Uterus (tissue), 4 donors: Measurements from ENCODE around the gene CDK4. TPM values are rescaled to one million over a fixed set of nuclear protein-coding genes. Genes with fewer than 3 reads are reported as not detected.

Experiments
- DNase-seq, 2 donors: peaks; one replicate each; pipeline ENCODE4 v3.0.0-alpha.2; 2019 to 2020
- H3K27ac ChIP-seq, 2 donors: fragments of 200-600 bp; sonication (generic); 1 replicate in 1 of 2; 2 replicates in 1 of 2; pipeline ENCODE4 v1.5.1; 2016 to 2018
- H3K27me3 ChIP-seq, 2 donors: fragments of 200-600 bp; sonication (generic); one replicate each; pipeline ENCODE4 v1.5.1; 2018 to 2019; ENCODE audit warnings: control low read depth in 1 of 2
- H3K36me3 ChIP-seq, 2 donors: fragments of 200-600 bp; sonication (generic); one replicate each; pipeline ENCODE4 v1.5.1; 2019; ENCODE audit warnings: control low read depth in 1 of 2
- H3K4me1 ChIP-seq, 2 donors: fragments of 200-600 bp; sonication (generic); one replicate each; pipeline ENCODE4 v1.5.1; 2018 to 2019; ENCODE audit warnings: control low read depth in 1 of 2
- H3K4me3 ChIP-seq, 2 donors: fragments of 200-600 bp; sonication (generic); 1 replicate in 1 of 2; 2 replicates in 1 of 2; pipeline ENCODE4 v1.5.1; 2018 to 2019; ENCODE audit warnings: mild to moderate bottlenecking in 1 of 2
- H3K9me3 ChIP-seq, 2 donors: fragments of 200-600 bp; sonication (generic); one replicate each; pipeline ENCODE4 v1.5.1; 2019; ENCODE audit warnings: control low read depth in 1 of 2
- CTCF ChIP-seq, 4 experiments: fragments of 200-600 bp in 2 of 4; fragments of 450-650 bp in 2 of 4; sonication (generic) in 2 of 4; IDR thresholded peaks; one replicate each; pipeline ENCODE4 v1.5.1; 2016 to 2019; ENCODE audit warnings: antibody characterized with exemption in 4 of 4, mild to moderate bottlenecking in 2 of 4, moderate library complexity in 1 of 4
- POLR2A ChIP-seq, 2 donors: fragments of 450-650 bp; IDR thresholded peaks; one replicate each; pipeline ENCODE4 v1.6.1; 2016; ENCODE audit warnings: antibody characterized with exemption in 2 of 2, mild to moderate bottlenecking in 1 of 2, moderate library complexity in 1 of 2
- intact Hi-C: fragments of 100-400 bp; cut with DNase I; formaldehyde crosslinking; loops from one replicate; pipeline ENCODE4 v1.15.1; 2023; ENCODE audit warnings: low total_unique reads
- total RNA-seq, 4 donors: library from RNA; depleted of rRNA in 3 of 4; stranded (reverse); fragments of >200 nt in 3 of 4; gene quantifications; one replicate each; pipeline versions ENCODE4 v1.1.0 to v1.2.4, GENCODE V29; 2014 to 2023
- donor health status: DM: yes; HTN: yes; CAD: no.

CDK4 gene
- total RNA-seq, 4 donors from 2014 or later, result 60.0 to 190 (median 110) TPM

GRCh38 chr12:57719777-57720605 is 32.1 kb downstream of the CDK4 start:
- Histone ChIP-seq H3K36me3 (no peaks in the 10 kb centered on the region), H3K9me3 (no peaks in the 10 kb centered on the region), H3K27ac (no peak overlapping the region), H3K4me1 (no peaks in the 10 kb centered on the region), H3K27me3 (no peaks in the 10 kb centered on the region), H3K4me3 (no peak overlapping the region)
- intact Hi-C loops, result no loop called here
- DNase-seq, result no peak
- no peak for TF ChIP-seq CTCF (IDR thresholded peaks at IDR 0.05)
- TF ChIP-seq POLR2A (IDR thresholded peaks at IDR 0.05), result no peak

- Histone ChIP-seq H3K27me3 (no peaks in the 10 kb centered on the region), H3K4me3 (no peak overlapping the region), H3K27ac (no peak overlapping the region), H3K4me1 (no peaks in the 10 kb centered on the region), H3K9me3 (no peaks in the 10 kb centered on the region), H3K36me3 (no peaks in the 10 kb centered on the region)
- intact Hi-C loops, result no loop called here
- TF ChIP-seq CTCF (IDR thresholded peaks at IDR 0.05) (no peak), POLR2A (IDR thresholded peaks at IDR 0.05) (no peak)
- DNase-seq, result no peak
Observed at GRCh38 chr12:57718641-57719528, 33.2 kb downstream of the CDK4 start.

GRCh38 chr12:57717846-57718640 is 34.1 kb downstream of the CDK4 start:
- intact Hi-C loops, result no loop called here

DNA sequence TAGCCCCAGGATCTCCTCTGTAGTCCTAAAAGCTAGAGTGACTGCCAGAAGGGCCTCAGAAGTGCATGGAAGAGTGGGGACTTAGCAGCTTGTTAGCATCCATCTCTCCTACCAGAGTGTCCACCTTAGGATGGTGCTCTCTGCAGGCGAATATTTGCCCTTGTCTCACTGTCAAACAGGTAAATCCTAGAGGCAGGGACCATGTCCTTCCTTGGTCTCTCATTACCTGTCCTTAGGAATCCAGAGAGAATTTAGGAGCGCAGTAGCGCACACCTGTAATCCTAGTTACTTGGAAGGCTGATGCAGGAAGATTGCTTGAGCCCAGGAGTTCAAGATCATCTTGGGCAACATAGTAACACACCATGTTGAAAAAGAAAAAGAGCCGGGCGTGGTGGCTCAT is 35.0 kb downstream of the CDK4 start:
- Histone ChIP-seq H3K4me1 (no peaks in the 10 kb centered on the region), H3K27me3 (no peaks in the 10 kb centered on the region), H3K27ac (no peak overlapping the region), H3K36me3 (no peaks in the 10 kb centered on the region), H3K4me3 (no peak overlapping the region), H3K9me3 (no peaks in the 10 kb centered on the region)
- no peak for TF ChIP-seq CTCF (IDR thresholded peaks at IDR 0.05)
- TF ChIP-seq POLR2A (IDR thresholded peaks at IDR 0.05), result no peak
- intact Hi-C loops, result no loop called here
- no peak for DNase-seq

More at GRCh38 chr12:57717846-57718640, 34.1 kb downstream of the CDK4 start:
- DNase-seq, result no peak
- no peak overlapping the region for H3K27ac ChIP-seq
- no peaks in the 10 kb centered on the region for H3K27me3 ChIP-seq
- TF ChIP-seq CTCF (IDR thresholded peaks at IDR 0.05), result no peak
- no peak for TF ChIP-seq POLR2A (IDR thresholded peaks at IDR 0.05)
- H3K36me3 ChIP-seq, result no peaks in the 10 kb centered on the region
- H3K9me3 ChIP-seq, result no peaks in the 10 kb centered on the region
- no peak overlapping the region for H3K4me3 ChIP-seq
- no peaks in the 10 kb centered on the region for H3K4me1 ChIP-seq
